Kidney (tissue), 14 donors: ENCODE measurements around the gene DENND6B. TPM values are rescaled to one million over a fixed set of nuclear protein-coding genes. Genes with fewer than 3 reads are reported as not detected.
A peak's percentile ranks its signal among the peaks of the same experiment; 100 is the strongest.

Experiments used
- DNase-seq, 5 donors: peaks; one replicate each; pipeline ENCODE4 v3.0.0-alpha.2; 2013 to 2020
- FAIRE-seq: peaks from 2 replicates; lab custom pipeline; 2012; peaks lifted over from hg19 to GRCh38; lab: Jason Lieb, UNC
- H3K27ac ChIP-seq, 2 donors: one replicate each; pipeline ENCODE4 v1.7.0; 2013; ENCODE audit warnings: low read depth in 2 of 2, low read length in 2 of 2, inconsistent platforms in 1 of 2
- H3K27me3 ChIP-seq: one replicate; pipeline ENCODE4 v1.7.1; 2013; ENCODE audit warnings: low read length, inconsistent platforms; ENCODE audit not compliant: control insufficient read depth, insufficient read depth
- H3K36me3 ChIP-seq, 3 donors: one replicate each; pipeline versions ENCODE4 v1.7.0 to v1.7.1; 2013; ENCODE audit warnings: low read length in 3 of 3, control low read depth in 1 of 3, inconsistent platforms in 1 of 3; ENCODE audit not compliant: insufficient read depth in 3 of 3, control insufficient read depth in 2 of 3
- H3K4me1 ChIP-seq, 3 donors: one replicate each; pipeline versions ENCODE4 v1.7.0 to v1.7.1; 2013; ENCODE audit warnings: low read length in 3 of 3, inconsistent platforms in 1 of 3, low read depth in 1 of 3; ENCODE audit not compliant: control insufficient read depth in 2 of 3, insufficient read depth in 2 of 3
- H3K4me3 ChIP-seq, 3 donors: one replicate each; pipeline versions ENCODE4 v1.7.0 to v1.8.1; 2013; ENCODE audit warnings: low read length in 3 of 3, control low read depth in 1 of 3, inconsistent platforms in 1 of 3
- H3K9ac ChIP-seq, 3 donors: one replicate each; pipeline versions ENCODE4 v1.7.0 to v1.7.1; 2013; ENCODE audit warnings: low read length in 3 of 3, control low read depth in 1 of 3, inconsistent platforms in 1 of 3
- H3K9me3 ChIP-seq, 3 donors: one replicate each; pipeline versions ENCODE4 v1.7.0 to v1.7.1; 2013; ENCODE audit warnings: low read length in 3 of 3, control low read depth in 1 of 3, inconsistent platforms in 1 of 3; ENCODE audit not compliant: control insufficient read depth in 2 of 3, insufficient read depth in 1 of 3
- CTCF ChIP-seq: IDR thresholded peaks from 3 replicates; pipeline ENCODE4 v1.5.1; 2012; ENCODE audit warnings: mild to moderate bottlenecking, moderate library complexity, borderline replicate concordance; ENCODE audit not compliant: insufficient read depth; ENCODE audit errors: extremely low read depth
- intact Hi-C: fragments of 100-400 bp; cut with DNase I; formaldehyde crosslinking; loops from one replicate; pipeline ENCODE4 v1.11.1; 2022
- polyA plus RNA-seq: library from polyadenylated mRNA; stranded (reverse); fragments of 350-450 nt; fragmentation: Illumina TruSeq; extraction: RNeasy Lipid Tissue Mini Kit (QIAGEN cat#74804); gene quantifications from one replicate; pipeline ENCODE4 v1.2.3, GENCODE V29; 2014; ENCODE audit warnings: low read depth, low replicate concordance; ENCODE audit not compliant: insufficient read depth
- total RNA-seq: library from RNA; stranded (reverse); fragmentation: NEBNext Ultra II Directional; extraction: Animal tissue kit (Norgen Biotek cat#: 25700); gene quantifications from one replicate; pipeline ENCODE4 v1.2.1, GENCODE V29; 2021
- donor health status: control.
- donor health status: control.
- donor health status: control.
- donor health status: control.
- donor health status: control.
- donor health status: DM: yes; HTN: yes; CAD: no.
- donor health status: Normal renal cell carcinoma (clear cell type).

DENND6B gene
- total and polyA plus RNA-seq, 2 donors from 2014 or later = 14.5 to 16.7 TPM

- Histone ChIP-seq H3K9ac (peak within 1 kb of the TSS; percentile 15 to 82 (median 82)), H3K4me3 (peak within 1 kb of the TSS; percentile 61 to 84 (median 74)), H3K27ac (peak within 1 kb of the TSS; percentile 93 to 97), H3K27me3 (no peaks in the 10 kb centered on the region), H3K36me3 (no peaks in the 10 kb centered on the region), H3K4me1 (peaks cover 0 to 57% (median 29%) of the 10 kb centered on the region in 3 donors), H3K9me3 (no peaks in the 10 kb centered on the region)
- DNase-seq (peak; percentile 90 to 97 (median 95)), FAIRE-seq (no peak)
- intact Hi-C loops = no loop called here
- no peak for TF ChIP-seq CTCF
Observed at GRCh38 chr22:50306753-50307749, 19.8 kb downstream of the DENND6B start, which contains the start of gene PLXNB2. Gene PLXNB2, minus strand, starts transcription at chr22:50307646. Its CDS starts 17,062 bp downstream, at chr22:50290584.

GRCh38 chr22:50305923-50306566 is 20.8 kb downstream of the DENND6B start:
- peak overlapping the region; percentile 55 to 82 (median 67) for H3K9ac ChIP-seq
- FAIRE-seq (peak; percentile 70), DNase-seq (peak; percentile 95 to 97 (median 96))
- intact Hi-C loops = no loop called here
- H3K36me3 ChIP-seq = no peaks in the 10 kb centered on the region
- H3K4me3 ChIP-seq = peak overlapping the region; percentile 74 to 84 (median 81)
- TF ChIP-seq CTCF = no peak
- H3K27me3 ChIP-seq = no peaks in the 10 kb centered on the region
- peak overlapping the region; percentile 93 to 97 for H3K27ac ChIP-seq
- peaks cover 0 to 64% (median 37%) of the 10 kb centered on the region in 3 donors for H3K4me1 ChIP-seq
- H3K9me3 ChIP-seq = no peaks in the 10 kb centered on the region

- TF ChIP-seq CTCF = no peak
- Histone ChIP-seq H3K27me3 (no peaks in the 10 kb centered on the region), H3K9ac (peak overlapping the region in 2 of 3 donors; percentile 25 to 82), H3K27ac (peak overlapping the region; percentile 93 to 97), H3K36me3 (no peaks in the 10 kb centered on the region), H3K4me3 (peak overlapping the region; percentile 74 to 84 (median 81)), H3K4me1 (peaks cover 0 to 67% (median 37%) of the 10 kb centered on the region in 3 donors), H3K9me3 (no peaks in the 10 kb centered on the region)
- FAIRE-seq (no peak), DNase-seq (no peak)
- intact Hi-C loops = no loop called here
Observed at GRCh38 chr22:50305393-50305922, 21.4 kb downstream of the DENND6B start.
